DOHH2 (cell line): ENCODE results near the gene RPRD1B.

ENCODE experiments used
- H3F3A ChIP-seq: fragments of 200-600 bp; sonication (generic), shearing (Covaris generic); 2 replicates; pipeline ENCODE4 v1.6.0; 2016; ENCODE audit warnings: antibody characterized with exemption, mild to moderate bottlenecking; ENCODE audit not compliant: control insufficient read depth, insufficient read depth
- H3K27ac ChIP-seq: fragments of 200-600 bp; sonication (generic); 2 replicates; pipeline ENCODE4 v1.5.1; 2014; ENCODE audit warnings: low read depth, mild to moderate bottlenecking, low read length, moderate library complexity
- H3K27me3 ChIP-seq: fragments of 200-600 bp; sonication (generic); 2 replicates; pipeline ENCODE4 v1.6.1; 2014; ENCODE audit warnings: mild to moderate bottlenecking, low read length, mixed read lengths; ENCODE audit not compliant: control insufficient read depth
- H3K36me3 ChIP-seq: fragments of 200-600 bp; sonication (generic); 2 replicates; pipeline ENCODE4 v1.6.1; 2014; ENCODE audit warnings: mild to moderate bottlenecking, low read length, moderate library complexity, mixed read lengths; ENCODE audit not compliant: control insufficient read depth
- H3K4me1 ChIP-seq: fragments of 200-600 bp; sonication (generic); 2 replicates; pipeline ENCODE4 v1.6.1; 2014; ENCODE audit warnings: mild to moderate bottlenecking, low read length, mixed read lengths; ENCODE audit not compliant: control insufficient read depth
- H3K4me2 ChIP-seq: fragments of 200-600 bp; sonication (generic); 2 replicates; pipeline ENCODE4 v1.6.0; 2014; ENCODE audit warnings: mild to moderate bottlenecking, low read length, moderate library complexity
- H3K4me3 ChIP-seq: fragments of 200-600 bp; sonication (generic); 2 replicates; pipeline ENCODE4 v1.5.1; 2014; ENCODE audit warnings: mild to moderate bottlenecking, low read length, mixed read lengths
- H3K79me2 ChIP-seq: fragments of 200-600 bp; sonication (generic); 2 replicates; pipeline ENCODE4 v1.6.1; 2014; ENCODE audit warnings: mild to moderate bottlenecking, low read length, mixed read lengths; ENCODE audit not compliant: control insufficient read depth
- H3K9me2 ChIP-seq: fragments of 200-600 bp; sonication (generic); replicated peaks from 2 replicates; pipeline ENCODE4 v1.6.1; 2014; ENCODE audit warnings: mild to moderate bottlenecking, low read length, mixed read lengths; ENCODE audit not compliant: control insufficient read depth
- H3K9me3 ChIP-seq: fragments of 200-600 bp; sonication (generic); 2 replicates; pipeline ENCODE4 v1.6.1; 2014; ENCODE audit warnings: antibody characterized with exemption, low read length, mixed read lengths; ENCODE audit not compliant: control insufficient read depth, insufficient read depth
- H4K20me1 ChIP-seq: fragments of 200-600 bp; sonication (generic); 2 replicates; pipeline ENCODE4 v1.6.0; 2014; ENCODE audit warnings: low read depth, mild to moderate bottlenecking, antibody characterized with exemption, low read length, moderate library complexity; ENCODE audit not compliant: control insufficient read depth, insufficient read depth
- CTCF ChIP-seq: fragments of 200-600 bp; sonication (generic); IDR thresholded peaks from one replicate; pipeline ENCODE4 v1.5.1; 2014; ENCODE audit warnings: antibody characterized with exemption, mild to moderate bottlenecking, low read depth, low read length; ENCODE audit not compliant: poor library complexity, severe bottlenecking
- EZH2phosphoT487 ChIP-seq: fragments of 200-600 bp; sonication (generic); IDR thresholded peaks from 2 replicates; pipeline ENCODE4 v1.6.1; 2017; ENCODE audit warnings: borderline replicate concordance, mild to moderate bottlenecking, antibody characterized with exemption, low read length, moderate library complexity, mixed read lengths

Gene RPRD1B

GRCh38 chr20:38126146-38126921 is 92.8 kb downstream of the RPRD1B start:
- H3F3A ChIP-seq: no peaks in the 10 kb centered on the region
- no peaks in the 10 kb centered on the region for H4K20me1 ChIP-seq
- no peaks in the 10 kb centered on the region for H3K79me2 ChIP-seq
- no peaks in the 10 kb centered on the region for H3K4me1 ChIP-seq
- no peak overlapping the region for H3K4me2 ChIP-seq
- H3K4me3 ChIP-seq: no peak overlapping the region
- TF ChIP-seq CTCF (no peak), EZH2phosphoT487 (no peak)
- no peaks in the 10 kb centered on the region for H3K36me3 ChIP-seq
- no peak overlapping the region for H3K27ac ChIP-seq
- H3K9me2 ChIP-seq: no peaks in the 10 kb centered on the region
- H3K9me3 ChIP-seq: no peaks in the 10 kb centered on the region
- no peaks in the 10 kb centered on the region for H3K27me3 ChIP-seq

- Histone ChIP-seq H3K4me1 (no peaks in the 10 kb centered on the region), H3K4me2 (no peak overlapping the region), H3K9me2 (no peaks in the 10 kb centered on the region), H3K36me3 (no peaks in the 10 kb centered on the region), H3F3A (no peaks in the 10 kb centered on the region), H3K79me2 (no peaks in the 10 kb centered on the region), H3K27ac (no peak overlapping the region), H3K4me3 (no peak overlapping the region), H3K9me3 (no peaks in the 10 kb centered on the region), H3K27me3 (no peaks in the 10 kb centered on the region), H4K20me1 (no peaks in the 10 kb centered on the region)
- no peak for TF ChIP-seq CTCF
- TF ChIP-seq EZH2phosphoT487: no peak
Observed at GRCh38 chr20:38126932-38127621, 93.5 kb downstream of the RPRD1B start.

GRCh38 chr20:38127920-38128528 is 94.5 kb downstream of the RPRD1B start:
- no peak overlapping the region for H3K4me3 ChIP-seq
- no peaks in the 10 kb centered on the region for H4K20me1 ChIP-seq
- H3K4me1 ChIP-seq: no peaks in the 10 kb centered on the region
- no peak overlapping the region for H3K27ac ChIP-seq
- H3K27me3 ChIP-seq: no peaks in the 10 kb centered on the region
- H3K9me3 ChIP-seq: no peaks in the 10 kb centered on the region
- H3K9me2 ChIP-seq: no peaks in the 10 kb centered on the region
- no peaks in the 10 kb centered on the region for H3F3A ChIP-seq
- TF ChIP-seq CTCF (no peak), EZH2phosphoT487 (no peak)
- no peaks in the 10 kb centered on the region for H3K79me2 ChIP-seq
- H3K36me3 ChIP-seq: no peaks in the 10 kb centered on the region
- H3K4me2 ChIP-seq: no peak overlapping the region
